Measurements from ENCODE around the gene SLC17A3.

GRCh38 chr6:25832670-25833069 lies 41.4 kb downstream of the SLC17A3 start:
- TF ChIP-seq POLR2AphosphoS5 (IDR thresholded peaks at IDR 0.05; ENCODE audit: low read depth, low read length) (no peak), POLR2A (IDR thresholded peaks at IDR 0.05; ENCODE audit: low read depth, low read length) (no peak), TAF1 (IDR thresholded peaks at IDR 0.05; ENCODE audit: low read depth, low read length) (no peak), SPI1 (IDR thresholded peaks at IDR 0.05; ENCODE audit: low read depth, low read length) (no peak), POU2F2 (IDR thresholded peaks at IDR 0.05; ENCODE audit: low read depth, low read length) (no peak)

All from GM12891 (cell line).